Ishikawa (cell line): ENCODE data around the gene NELL1.

Experiments used
- CEBPB ChIP-seq: IDR thresholded peaks from 2 replicates; pipeline ENCODE4 v1.6.1; 2012
- EP300 ChIP-seq: IDR thresholded peaks from 2 replicates; pipeline ENCODE4 v1.6.1; 2012; ENCODE audit warnings: borderline replicate concordance
- FOXM1 ChIP-seq: IDR thresholded peaks from 2 replicates; pipeline ENCODE4 v1.6.1; 2012; ENCODE audit warnings: low read depth, borderline replicate concordance
- TAF1 ChIP-seq: IDR thresholded peaks from 2 replicates; pipeline ENCODE4 v1.6.1; 2012; ENCODE audit warnings: low read depth, mild to moderate bottlenecking
- TCF12 ChIP-seq: IDR thresholded peaks from 2 replicates; pipeline ENCODE4 v1.6.1; 2012; ENCODE audit warnings: low read depth
- YY1 ChIP-seq: IDR thresholded peaks from 2 replicates; pipeline ENCODE4 v1.6.1; 2012; ENCODE audit warnings: low read depth
- ZBTB7A ChIP-seq: IDR thresholded peaks from 2 replicates; pipeline ENCODE4 v1.6.1; 2012; ENCODE audit warnings: low read depth
- TF ChIP-seq, protein P1 (sequence below): IDR thresholded peaks from 2 replicates; pipeline ENCODE4 v1.6.1; 2012; ENCODE audit warnings: low read depth, mild to moderate bottlenecking
- TF ChIP-seq, protein P2 (sequence below): IDR thresholded peaks from 2 replicates; pipeline ENCODE4 v1.6.1; 2012

DNA sequence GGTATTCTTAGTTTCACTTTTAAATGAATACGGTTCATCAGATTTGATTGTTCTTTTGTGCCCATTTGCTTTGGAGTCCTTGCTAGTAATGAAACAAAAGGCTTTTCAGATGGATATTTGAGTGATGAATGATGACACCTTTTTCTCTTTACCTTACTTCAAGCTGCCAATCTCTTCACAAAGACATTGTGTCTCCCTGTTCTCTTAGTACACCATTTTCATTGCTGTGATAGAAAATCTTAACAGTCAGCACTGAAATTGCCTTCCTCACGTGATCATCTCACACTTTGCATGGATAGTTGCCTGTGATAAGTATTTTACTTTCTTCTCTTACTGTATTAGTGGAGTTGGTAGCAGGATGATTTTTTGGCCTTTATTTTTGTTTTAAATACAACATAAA, 396.6 kb downstream of the NELL1 start:
- no peak for TF ChIP-seq TCF12
- TF ChIP-seq CEBPB: no peak
- no peak for TF ChIP-seq FOXM1
- TF ChIP-seq, protein P1, sequence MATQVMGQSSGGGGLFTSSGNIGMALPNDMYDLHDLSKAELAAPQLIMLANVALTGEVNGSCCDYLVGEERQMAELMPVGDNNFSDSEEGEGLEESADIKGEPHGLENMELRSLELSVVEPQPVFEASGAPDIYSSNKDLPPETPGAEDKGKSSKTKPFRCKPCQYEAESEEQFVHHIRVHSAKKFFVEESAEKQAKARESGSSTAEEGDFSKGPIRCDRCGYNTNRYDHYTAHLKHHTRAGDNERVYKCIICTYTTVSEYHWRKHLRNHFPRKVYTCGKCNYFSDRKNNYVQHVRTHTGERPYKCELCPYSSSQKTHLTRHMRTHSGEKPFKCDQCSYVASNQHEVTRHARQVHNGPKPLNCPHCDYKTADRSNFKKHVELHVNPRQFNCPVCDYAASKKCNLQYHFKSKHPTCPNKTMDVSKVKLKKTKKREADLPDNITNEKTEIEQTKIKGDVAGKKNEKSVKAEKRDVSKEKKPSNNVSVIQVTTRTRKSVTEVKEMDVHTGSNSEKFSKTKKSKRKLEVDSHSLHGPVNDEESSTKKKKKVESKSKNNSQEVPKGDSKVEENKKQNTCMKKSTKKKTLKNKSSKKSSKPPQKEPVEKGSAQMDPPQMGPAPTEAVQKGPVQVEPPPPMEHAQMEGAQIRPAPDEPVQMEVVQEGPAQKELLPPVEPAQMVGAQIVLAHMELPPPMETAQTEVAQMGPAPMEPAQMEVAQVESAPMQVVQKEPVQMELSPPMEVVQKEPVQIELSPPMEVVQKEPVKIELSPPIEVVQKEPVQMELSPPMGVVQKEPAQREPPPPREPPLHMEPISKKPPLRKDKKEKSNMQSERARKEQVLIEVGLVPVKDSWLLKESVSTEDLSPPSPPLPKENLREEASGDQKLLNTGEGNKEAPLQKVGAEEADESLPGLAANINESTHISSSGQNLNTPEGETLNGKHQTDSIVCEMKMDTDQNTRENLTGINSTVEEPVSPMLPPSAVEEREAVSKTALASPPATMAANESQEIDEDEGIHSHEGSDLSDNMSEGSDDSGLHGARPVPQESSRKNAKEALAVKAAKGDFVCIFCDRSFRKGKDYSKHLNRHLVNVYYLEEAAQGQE: no peak
- TF ChIP-seq TAF1: no peak
- TF ChIP-seq, protein P2, sequence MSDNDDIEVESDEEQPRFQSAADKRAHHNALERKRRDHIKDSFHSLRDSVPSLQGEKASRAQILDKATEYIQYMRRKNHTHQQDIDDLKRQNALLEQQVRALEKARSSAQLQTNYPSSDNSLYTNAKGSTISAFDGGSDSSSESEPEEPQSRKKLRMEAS: no peak
- no peak for TF ChIP-seq ZBTB7A
- TF ChIP-seq EP300: no peak
- no peak for TF ChIP-seq YY1
